Skeletal muscle tissue (tissue), 4 donors: ENCODE data around the gene SKOR2. TPM values are rescaled to one million over a fixed set of nuclear protein-coding genes. Genes with fewer than 3 reads are reported as not detected.

Experiments
- H3K27ac ChIP-seq: one replicate; pipeline ENCODE4 v1.7.0; 2013; ENCODE audit warnings: mild to moderate bottlenecking, low read depth, low read length, inconsistent platforms
- H3K27me3 ChIP-seq, 3 donors: one replicate each; pipeline ENCODE4 v1.7.0; 2013; ENCODE audit warnings: low read length in 3 of 3; ENCODE audit not compliant: control insufficient read depth in 3 of 3, insufficient read depth in 3 of 3
- H3K36me3 ChIP-seq, 3 donors: one replicate each; pipeline ENCODE4 v1.7.0; 2013; ENCODE audit warnings: low read length in 3 of 3; ENCODE audit not compliant: control insufficient read depth in 3 of 3, insufficient read depth in 3 of 3
- H3K4me1 ChIP-seq, 3 donors: one replicate each; pipeline ENCODE4 v1.7.0; 2013; ENCODE audit warnings: low read length in 3 of 3, mild to moderate bottlenecking in 3 of 3; ENCODE audit not compliant: control insufficient read depth in 3 of 3, insufficient read depth in 3 of 3
- H3K4me3 ChIP-seq, 3 donors: one replicate each; pipeline ENCODE4 v1.7.0; 2013; ENCODE audit warnings: low read length in 3 of 3
- H3K9ac ChIP-seq, 3 donors: one replicate each; pipeline ENCODE4 v1.7.0; 2013; ENCODE audit warnings: low read length in 3 of 3, mild to moderate bottlenecking in 3 of 3, moderate library complexity in 2 of 3, low read depth in 1 of 3
- H3K9me3 ChIP-seq, 3 donors: one replicate each; pipeline ENCODE4 v1.7.0; 2013; ENCODE audit warnings: low read length in 3 of 3; ENCODE audit not compliant: control insufficient read depth in 3 of 3
- total RNA-seq: library from RNA; depleted of rRNA; stranded (reverse); fragments of >200 nt; gene quantifications from one replicate; pipeline ENCODE4 v1.2.3, GENCODE V29; 2014
- donor health status: Osteomylitis.

The SKOR2 gene
- total RNA-seq, 1 donor from 2014 or later = not detected

DNA sequence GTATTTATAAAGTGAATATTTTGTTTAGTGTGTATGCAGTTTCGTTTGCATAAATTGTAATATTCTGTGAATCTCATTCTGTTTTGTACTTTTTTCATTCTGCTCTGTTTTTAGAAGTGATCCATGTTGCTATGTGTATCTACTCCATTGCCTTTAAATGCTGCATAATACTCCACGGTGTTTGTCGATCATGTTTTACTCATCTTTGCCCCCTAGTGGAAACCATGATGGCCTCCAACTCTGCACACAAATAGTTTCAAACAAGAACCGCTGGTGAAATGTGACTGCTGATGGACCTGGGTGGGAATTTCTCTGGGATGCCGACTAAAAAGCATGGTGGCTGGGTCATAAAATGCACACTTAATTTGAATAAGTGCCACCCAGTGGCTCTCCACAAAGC is 32.0 kb upstream of the SKOR2 start:
- Histone ChIP-seq H3K9ac (no peak overlapping the region), H3K4me3 (no peak overlapping the region), H3K27me3 (peaks cover 2 to 5% (median 3%) of the 10 kb centered on the region in 3 donors), H3K9me3 (no peaks in the 10 kb centered on the region), H3K27ac (no peak overlapping the region), H3K4me1 (no peaks in the 10 kb centered on the region), H3K36me3 (no peaks in the 10 kb centered on the region)

- H3K27ac ChIP-seq = no peak overlapping the region
- H3K4me3 ChIP-seq = no peak overlapping the region
- peaks cover under 1 to 7% (median 2%) of the 10 kb centered on the region in 3 donors for H3K27me3 ChIP-seq
- no peaks in the 10 kb centered on the region for H3K36me3 ChIP-seq
- peaks cover 0 to 2% (median 0%) of the 10 kb centered on the region in 3 donors for H3K9me3 ChIP-seq
- H3K9ac ChIP-seq = no peak overlapping the region
- H3K4me1 ChIP-seq = no peaks in the 10 kb centered on the region
Measured at GRCh38 chr18:47280121-47280520, 28.7 kb upstream of the SKOR2 start.

GRCh38 chr18:47274961-47275360 is 23.5 kb upstream of the SKOR2 start:
- H3K36me3 ChIP-seq = no peaks in the 10 kb centered on the region
- H3K27ac ChIP-seq = no peak overlapping the region
- H3K4me3 ChIP-seq = no peak overlapping the region
- H3K9me3 ChIP-seq = peaks cover 0 to 2% (median 0%) of the 10 kb centered on the region in 3 donors
- H3K27me3 ChIP-seq = peaks cover 2 to 5% (median 5%) of the 10 kb centered on the region in 3 donors
- H3K4me1 ChIP-seq = no peaks in the 10 kb centered on the region
- no peak overlapping the region for H3K9ac ChIP-seq

DNA sequence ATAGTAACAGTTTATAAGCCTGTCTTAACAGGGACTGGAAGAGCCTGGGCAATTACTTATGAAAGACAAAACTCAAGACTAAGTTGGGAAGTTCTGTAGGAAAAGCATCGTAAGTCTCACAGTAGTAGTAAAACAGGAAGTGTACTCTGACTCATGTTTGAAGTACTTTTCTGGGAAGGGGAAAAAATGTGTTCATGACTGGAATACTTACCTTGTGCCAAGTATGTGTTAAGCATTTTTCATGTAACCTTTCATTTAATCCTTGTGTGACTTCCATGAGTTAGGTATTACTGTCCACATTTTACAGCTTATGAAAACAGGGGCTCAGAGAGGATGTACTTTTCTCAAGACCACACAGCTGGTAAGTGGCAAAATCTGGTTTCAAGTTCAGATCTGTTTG is 13.7 kb upstream of the SKOR2 start:
- Histone ChIP-seq H3K27me3 (peaks cover 53 to 65% (median 63%) of the 10 kb centered on the region in 3 donors), H3K36me3 (no peaks in the 10 kb centered on the region), H3K4me3 (no peak overlapping the region), H3K9me3 (no peaks in the 10 kb centered on the region), H3K4me1 (peaks cover 9 to 18% (median 15%) of the 10 kb centered on the region in 3 donors), H3K27ac (no peak overlapping the region), H3K9ac (no peak overlapping the region)

- Histone ChIP-seq H3K27me3 (peaks cover 61 to 74% (median 72%) of the 10 kb centered on the region in 3 donors), H3K4me3 (peak overlapping the region in 1 of 3 donors; percentile 29), H3K9ac (no peak overlapping the region)
Measured at GRCh38 chr18:47264308-47264700, 12.8 kb upstream of the SKOR2 start.

GRCh38 chr18:47263430-47264307 is 12.2 kb upstream of the SKOR2 start:
- Histone ChIP-seq H3K27me3 (peaks cover 67 to 80% (median 75%) of the 10 kb centered on the region in 3 donors), H3K9ac (no peak overlapping the region), H3K9me3 (no peaks in the 10 kb centered on the region), H3K4me1 (peaks cover 9 to 18% (median 15%) of the 10 kb centered on the region in 3 donors), H3K27ac (no peak overlapping the region), H3K36me3 (no peaks in the 10 kb centered on the region), H3K4me3 (peak overlapping the region in 2 of 3 donors; percentile 29 to 41)

More at GRCh38 chr18:47264308-47264700, 12.8 kb upstream of the SKOR2 start:
- H3K36me3 ChIP-seq = no peaks in the 10 kb centered on the region
- no peaks in the 10 kb centered on the region for H3K9me3 ChIP-seq
- H3K27ac ChIP-seq = no peak overlapping the region
- H3K4me1 ChIP-seq = peaks cover 9 to 18% (median 15%) of the 10 kb centered on the region in 3 donors

GRCh38 chr18:47263150-47263429 is 11.6 kb upstream of the SKOR2 start:
- Histone ChIP-seq H3K4me3 (peak overlapping the region in 1 of 3 donors; percentile 29), H3K9me3 (no peaks in the 10 kb centered on the region), H3K9ac (no peak overlapping the region), H3K27me3 (peaks cover 69 to 81% (median 75%) of the 10 kb centered on the region in 3 donors), H3K36me3 (no peaks in the 10 kb centered on the region), H3K27ac (no peak overlapping the region), H3K4me1 (peaks cover 9 to 18% (median 15%) of the 10 kb centered on the region in 3 donors)

GRCh38 chr18:47262301-47263149 is 11.1 kb upstream of the SKOR2 start:
- H3K9me3 ChIP-seq = no peaks in the 10 kb centered on the region
- peaks cover 72 to 81% (median 76%) of the 10 kb centered on the region in 3 donors for H3K27me3 ChIP-seq
- H3K9ac ChIP-seq = no peak overlapping the region
- H3K36me3 ChIP-seq = no peaks in the 10 kb centered on the region
- H3K27ac ChIP-seq = no peak overlapping the region
- H3K4me3 ChIP-seq = peak overlapping the region in 1 of 3 donors; percentile 29
- peaks cover 9 to 18% (median 15%) of the 10 kb centered on the region in 3 donors for H3K4me1 ChIP-seq

DNA sequence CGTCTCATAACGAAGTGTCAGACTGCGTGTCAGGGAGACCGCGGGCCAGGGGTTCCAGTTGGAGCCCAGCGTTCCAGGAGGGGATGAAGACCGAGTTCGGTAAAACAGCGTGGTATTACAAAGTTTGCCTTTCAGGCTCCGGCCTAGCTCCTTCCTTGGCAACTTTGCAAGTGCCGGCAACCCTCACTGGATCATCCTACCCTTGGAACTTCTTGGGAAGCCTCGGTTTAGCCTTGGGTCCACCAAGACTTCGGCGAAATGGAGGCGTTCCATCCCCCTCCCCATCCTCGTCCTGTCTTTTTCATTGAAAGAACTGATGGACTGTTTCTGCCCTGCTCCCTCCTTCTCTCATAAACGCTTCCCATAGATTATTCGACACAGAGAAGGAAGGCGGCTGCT is 10.4 kb upstream of the SKOR2 start:
- Histone ChIP-seq H3K9ac (no peak overlapping the region), H3K27ac (no peak overlapping the region), H3K4me3 (no peak overlapping the region), H3K36me3 (no peaks in the 10 kb centered on the region), H3K9me3 (no peaks in the 10 kb centered on the region), H3K4me1 (peaks cover 9 to 18% (median 15%) of the 10 kb centered on the region in 3 donors), H3K27me3 (peaks cover 75 to 86% (median 82%) of the 10 kb centered on the region in 3 donors)
